ENCODE data around the gene TUBA1B.

DNA sequence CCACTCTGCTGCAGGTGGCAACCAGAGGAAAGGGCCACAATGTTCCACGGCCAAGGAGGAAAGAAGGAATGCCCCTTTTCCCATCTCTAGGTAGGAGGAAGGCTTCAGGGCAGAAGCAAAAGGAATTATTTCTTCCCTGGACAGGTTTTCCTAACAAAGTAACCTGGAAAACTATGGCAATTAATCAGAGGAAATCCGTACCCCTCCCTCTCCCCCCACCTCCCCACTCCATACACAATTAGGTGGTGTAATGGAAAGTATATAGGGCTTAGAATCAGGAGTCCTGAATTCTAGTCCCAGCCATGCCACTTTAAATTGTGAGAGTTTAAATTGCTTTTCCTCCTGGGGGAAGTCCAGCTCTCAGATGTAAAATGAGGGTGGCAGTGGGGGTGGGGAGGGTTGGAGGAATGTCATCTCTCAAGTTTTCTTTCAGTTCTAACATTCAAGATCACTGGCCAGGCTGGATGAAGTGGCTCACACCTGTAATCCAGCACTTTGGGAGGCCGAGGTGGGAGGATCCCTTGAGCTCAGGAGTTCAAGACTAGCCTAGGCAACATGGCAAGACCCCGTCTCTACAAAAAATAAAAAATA, 38.3 kb downstream of the TUBA1B start:
- TF ChIP-seq EZH2 (IDR thresholded peaks at IDR 0.05; ENCODE audit: low read length, unreplicated experiment), result no peak
- TF ChIP-seq CTCF (conservative IDR thresholded peaks at IDR 0.05; ENCODE audit: low read depth, low read length), result no peak

All from PC-3 (cell line).